ENCODE measurements around the gene PEX14.

- no peak for TF ChIP-seq UBTF (IDR thresholded peaks at IDR 0.05; ENCODE audit: borderline replicate concordance in 1 of 2, low read depth in 2 of 2, low read length in 2 of 2)
- no peak for TF ChIP-seq ZBTB40 (IDR thresholded peaks at IDR 0.05)
- no peak for TF ChIP-seq ZBTB40 (CRISPR knock-in tag; IDR thresholded peaks at IDR 0.05)
- no peak for TF ChIP-seq RCOR1 (IDR thresholded peaks at IDR 0.05; ENCODE audit: borderline replicate concordance in 1 of 2, low read depth in 2 of 2, low read length in 2 of 2)
- TF ChIP-seq SRF (CRISPR knock-in tag; IDR thresholded peaks at IDR 0.05) = no peak
- TF ChIP-seq CHD4 (IDR thresholded peaks at IDR 0.05; ENCODE audit: insufficient read depth, insufficient replicate concordance, low read depth, low read length, poor library complexity, severe bottlenecking) = no peak
- TF ChIP-seq GMEB1 (CRISPR knock-in tag; IDR thresholded peaks at IDR 0.05) = no peak
- no peak for TF ChIP-seq SMARCC2 (IDR thresholded peaks at IDR 0.05; ENCODE audit: low read depth)
- no peak for TF ChIP-seq MAFF (IDR thresholded peaks at IDR 0.05; ENCODE audit: low read length)
- TF ChIP-seq RBBP5 (IDR thresholded peaks at IDR 0.05; ENCODE audit: borderline replicate concordance, insufficient read depth, low read length, poor library complexity, severe bottlenecking) = no peak
These were observed 181.7 kb downstream of the PEX14 start for GRCh38 chr1:10656431-10656830.
